ENCODE data around the gene EFNA5.

The EFNA5 gene

DNA sequence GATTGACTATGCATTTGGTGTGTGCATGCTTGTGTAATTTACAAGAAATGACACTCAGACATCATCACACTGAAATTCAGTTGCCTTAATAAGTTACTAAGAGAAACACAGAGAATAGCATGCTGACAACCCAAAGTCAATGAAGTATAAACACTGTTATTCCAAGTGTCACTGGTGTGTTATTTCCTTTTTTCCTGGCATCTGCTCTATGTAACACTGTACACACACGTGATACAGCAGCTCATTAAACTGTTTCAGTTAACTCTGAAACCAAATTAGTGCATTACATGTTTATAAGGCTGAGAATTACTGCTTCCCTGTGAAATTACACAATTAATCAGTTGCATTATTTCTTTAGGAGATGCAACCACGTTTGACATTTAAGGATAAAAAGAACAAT, 252.7 kb downstream of the EFNA5 start:
- no peak for TF ChIP-seq GATA3 (IDR thresholded peaks at IDR 0.05; ENCODE audit: low read depth, low read length)
- no peak for TF ChIP-seq GATA2 (IDR thresholded peaks at IDR 0.05; ENCODE audit: low read depth, low read length)

DNA sequence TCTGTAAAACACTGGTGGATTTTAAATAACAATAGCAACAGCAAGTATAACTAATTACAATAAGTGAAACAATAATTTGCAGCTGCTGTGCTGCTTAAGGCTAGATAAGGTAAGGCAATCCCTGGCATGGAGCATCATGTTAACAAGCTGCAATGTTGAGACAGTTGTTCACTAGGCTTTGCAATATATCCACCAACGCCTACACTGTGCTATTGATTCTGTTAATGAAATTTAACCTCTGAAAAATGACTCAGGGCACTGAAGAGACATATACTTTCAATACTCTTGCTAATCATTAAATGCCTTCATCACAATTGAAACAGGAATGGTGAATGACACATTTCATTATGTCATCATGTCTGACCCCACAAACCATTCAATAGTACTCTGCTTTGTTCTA, 255.0 kb downstream of the EFNA5 start:
- TF ChIP-seq GATA3 (IDR thresholded peaks at IDR 0.05; ENCODE audit: low read depth, low read length) (no peak), GATA2 (IDR thresholded peaks at IDR 0.05; ENCODE audit: low read depth, low read length) (no peak)

DNA sequence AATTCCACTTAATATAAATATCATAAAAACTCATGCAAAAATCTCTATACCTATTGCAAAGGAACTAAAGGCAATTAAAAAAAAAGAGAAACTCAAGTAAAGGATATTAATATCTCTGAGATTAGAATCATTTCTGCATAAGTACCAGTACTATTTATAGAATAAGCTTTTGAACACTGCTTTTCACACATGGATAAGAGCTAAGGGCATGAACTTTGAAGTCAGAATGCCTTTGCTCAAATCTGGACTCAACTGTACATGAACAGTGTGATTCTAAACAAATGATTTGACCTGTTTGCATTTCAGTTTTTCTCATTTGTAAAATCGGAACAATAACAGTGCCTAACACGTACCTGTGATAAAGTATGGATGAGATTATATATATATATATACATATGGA, 255.9 kb downstream of the EFNA5 start:
- TF ChIP-seq GATA3 (IDR thresholded peaks at IDR 0.05; ENCODE audit: low read depth, low read length) (no peak), GATA2 (IDR thresholded peaks at IDR 0.05; ENCODE audit: low read depth, low read length) (no peak)

DNA sequence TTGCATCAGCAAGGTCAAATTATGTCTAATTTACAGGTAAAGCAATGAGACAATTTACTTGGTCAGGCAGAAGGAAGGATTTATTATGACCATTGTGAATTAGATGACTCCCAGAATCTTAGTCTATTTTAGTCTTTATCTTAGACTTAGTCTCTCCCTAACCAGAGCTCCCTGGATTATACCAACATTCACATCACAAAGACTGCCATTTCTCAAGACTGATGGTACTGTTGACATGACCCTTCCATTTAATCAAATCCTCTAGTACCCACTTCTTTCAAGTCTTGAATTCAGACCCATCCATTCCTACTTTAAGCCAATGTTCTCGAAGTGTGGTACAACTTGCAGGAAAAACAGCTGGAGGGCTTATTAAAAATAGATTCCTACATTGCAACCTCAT, 257.0 kb downstream of the EFNA5 start:
- TF ChIP-seq GATA3 (IDR thresholded peaks at IDR 0.05; ENCODE audit: low read depth, low read length): no peak

DNA sequence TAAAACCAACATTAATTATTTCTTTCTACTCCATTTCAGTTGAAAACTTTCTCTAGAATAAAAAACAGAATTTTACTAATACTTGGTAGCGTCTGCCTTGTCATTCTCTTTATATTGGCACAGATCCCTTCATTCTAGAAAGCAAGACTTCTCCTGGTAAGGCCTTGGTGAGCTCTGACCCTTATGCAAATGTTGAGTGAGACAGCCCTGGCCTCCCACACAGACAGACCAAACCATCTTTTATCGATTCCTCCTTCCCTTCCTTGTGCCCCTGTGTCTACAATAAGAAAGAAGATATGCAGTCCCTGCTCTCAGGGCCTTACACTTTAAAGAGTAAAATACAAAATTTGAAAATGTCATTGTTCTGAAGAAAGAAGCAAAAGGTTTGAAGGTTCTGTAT, 262.2 kb downstream of the EFNA5 start:
- TF ChIP-seq GATA2 (IDR thresholded peaks at IDR 0.05; ENCODE audit: low read depth, low read length): no peak
- no peak for TF ChIP-seq GATA3 (IDR thresholded peaks at IDR 0.05; ENCODE audit: low read depth, low read length)

DNA sequence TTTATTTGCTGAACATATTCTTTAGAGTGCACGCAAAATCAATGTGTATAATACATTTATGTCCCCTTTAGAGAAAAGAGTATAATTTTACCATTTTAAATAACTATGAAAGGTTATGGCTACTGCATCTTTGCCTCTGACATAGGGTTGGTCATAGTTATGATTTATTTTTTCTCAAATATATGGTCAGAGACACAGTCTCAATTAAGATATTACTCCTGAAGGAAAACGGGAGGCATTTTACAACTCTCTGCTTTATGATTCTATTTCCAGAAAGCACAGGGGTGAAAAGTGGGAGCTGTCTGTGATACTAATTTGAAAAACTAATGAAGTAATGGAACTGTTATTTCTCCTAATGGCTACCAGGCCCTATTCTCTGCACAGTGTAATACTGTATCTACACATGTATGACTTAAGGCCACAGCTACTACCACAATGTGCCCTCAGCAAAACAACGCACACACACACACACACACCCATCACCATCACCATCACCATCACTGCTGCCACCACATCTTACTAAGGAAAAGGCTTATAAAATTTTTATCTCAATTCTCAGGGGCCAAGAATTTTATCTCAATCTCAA, 262.9 kb downstream of the EFNA5 start:
- no peak for TF ChIP-seq GATA3 (IDR thresholded peaks at IDR 0.05; ENCODE audit: low read depth, low read length)
- no peak for TF ChIP-seq GATA2 (IDR thresholded peaks at IDR 0.05; ENCODE audit: low read depth, low read length)

DNA sequence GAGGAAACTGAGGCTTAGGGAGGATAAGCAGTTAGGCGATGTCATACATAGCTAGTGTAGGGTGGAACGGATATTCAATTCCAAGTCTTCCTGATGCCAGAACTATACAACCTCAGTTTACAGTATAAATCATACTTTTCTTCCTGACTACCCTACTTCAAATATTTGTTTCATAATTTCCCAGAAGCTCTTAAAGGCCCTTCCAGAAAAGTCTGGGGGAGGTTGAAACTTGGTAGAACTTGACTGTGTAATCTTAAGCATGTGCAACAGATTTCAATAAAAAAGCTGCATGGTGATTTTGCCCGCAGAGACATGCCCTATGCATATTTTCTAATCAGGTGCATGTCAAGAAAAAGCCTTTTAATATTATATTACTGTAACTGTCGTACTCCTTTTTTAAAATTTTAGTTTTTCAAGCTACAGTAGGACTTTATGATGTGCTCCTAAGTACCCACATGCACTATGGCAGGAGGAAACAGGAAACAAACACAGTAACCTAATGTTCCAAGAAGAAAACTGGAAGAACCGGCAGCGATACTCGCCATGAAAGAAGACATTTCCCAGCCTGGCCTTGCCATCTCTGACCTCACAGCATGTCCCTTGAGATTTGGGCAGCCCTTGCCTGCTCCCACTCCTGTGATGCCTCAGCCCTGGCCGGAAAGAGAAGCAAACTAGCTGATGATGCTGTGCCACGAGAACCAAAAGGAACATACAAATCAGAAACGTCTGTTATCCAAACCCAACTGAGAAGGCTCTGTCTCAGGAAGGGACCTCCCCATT, 266.0 kb downstream of the EFNA5 start:
- TF ChIP-seq GATA3 (IDR thresholded peaks at IDR 0.05; ENCODE audit: low read depth, low read length) (no peak), GATA2 (IDR thresholded peaks at IDR 0.05; ENCODE audit: low read depth, low read length) (no peak)

DNA sequence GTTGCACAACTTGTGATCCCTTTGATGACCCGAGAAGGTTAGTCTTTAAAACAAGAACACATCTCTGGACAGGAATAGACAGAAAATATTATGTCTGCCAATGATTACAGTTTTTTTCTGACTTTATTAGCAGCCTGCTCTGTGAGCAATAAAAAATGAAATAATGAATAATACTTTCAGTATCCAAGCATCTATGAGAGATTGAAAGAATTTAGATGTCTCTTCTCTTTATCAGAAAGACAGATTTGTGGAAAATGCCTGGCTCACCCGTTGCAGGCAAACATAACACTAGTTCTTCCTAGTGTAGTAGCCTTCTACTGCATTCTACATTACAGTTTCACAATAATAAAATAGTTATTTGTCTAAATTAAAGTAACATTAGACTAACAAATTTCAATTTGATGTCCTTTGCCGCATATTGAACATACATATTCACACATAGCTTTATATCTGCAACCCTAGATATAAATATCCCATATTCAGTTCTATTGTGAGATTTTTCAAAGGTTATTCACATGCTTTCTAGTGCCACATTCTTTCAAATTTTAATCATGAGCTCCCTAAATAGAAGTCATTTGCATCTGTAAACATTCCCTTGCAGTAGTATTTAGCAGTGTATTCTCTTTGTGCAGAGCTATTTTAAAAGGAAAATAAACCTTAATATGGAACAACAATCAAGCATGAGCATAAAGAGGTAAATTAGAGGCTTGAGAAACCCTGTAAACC, 267.3 kb downstream of the EFNA5 start:
- TF ChIP-seq GATA2 (IDR thresholded peaks at IDR 0.05; ENCODE audit: low read depth, low read length) (no peak), GATA3 (IDR thresholded peaks at IDR 0.05; ENCODE audit: low read depth, low read length) (no peak)

DNA sequence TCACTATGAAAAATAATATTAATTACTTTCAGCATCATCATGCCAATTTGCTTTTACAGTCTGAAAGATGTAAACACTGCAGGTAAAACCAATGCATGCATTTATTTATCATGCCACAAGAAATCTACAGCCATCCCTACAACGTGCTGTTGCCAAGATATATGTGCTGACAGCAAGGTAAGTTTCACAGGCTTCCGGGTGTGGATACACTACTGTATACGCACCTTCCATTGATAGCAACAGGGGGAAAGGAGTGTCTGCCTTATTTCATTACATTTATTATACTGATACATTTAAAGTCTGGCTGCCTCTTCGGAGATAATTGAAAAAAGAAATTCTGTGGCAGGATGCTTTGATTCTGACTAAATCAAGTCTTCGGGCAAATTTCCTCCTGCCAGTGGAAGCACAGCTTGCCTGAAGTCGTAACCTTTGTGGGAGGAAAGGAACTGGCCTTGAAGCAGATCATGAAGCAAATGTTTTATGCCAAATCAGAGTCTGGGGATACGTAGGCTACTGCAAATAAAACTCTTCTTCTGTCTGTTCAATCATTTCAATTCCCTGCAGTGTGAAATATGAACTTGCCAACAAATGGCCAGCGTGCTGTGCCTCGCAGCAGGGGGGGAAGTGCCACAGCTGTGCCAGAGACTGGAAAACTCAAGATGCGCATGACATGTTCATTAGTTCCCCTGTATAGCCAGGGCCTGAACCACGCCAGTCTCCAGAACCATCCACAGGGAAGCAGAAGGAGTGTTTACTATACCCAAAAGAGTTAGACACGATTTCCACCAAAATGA, 268.1 kb downstream of the EFNA5 start:
- no peak for TF ChIP-seq GATA2 (IDR thresholded peaks at IDR 0.05; ENCODE audit: low read depth, low read length)
- no peak for TF ChIP-seq GATA3 (IDR thresholded peaks at IDR 0.05; ENCODE audit: low read depth, low read length)

DNA sequence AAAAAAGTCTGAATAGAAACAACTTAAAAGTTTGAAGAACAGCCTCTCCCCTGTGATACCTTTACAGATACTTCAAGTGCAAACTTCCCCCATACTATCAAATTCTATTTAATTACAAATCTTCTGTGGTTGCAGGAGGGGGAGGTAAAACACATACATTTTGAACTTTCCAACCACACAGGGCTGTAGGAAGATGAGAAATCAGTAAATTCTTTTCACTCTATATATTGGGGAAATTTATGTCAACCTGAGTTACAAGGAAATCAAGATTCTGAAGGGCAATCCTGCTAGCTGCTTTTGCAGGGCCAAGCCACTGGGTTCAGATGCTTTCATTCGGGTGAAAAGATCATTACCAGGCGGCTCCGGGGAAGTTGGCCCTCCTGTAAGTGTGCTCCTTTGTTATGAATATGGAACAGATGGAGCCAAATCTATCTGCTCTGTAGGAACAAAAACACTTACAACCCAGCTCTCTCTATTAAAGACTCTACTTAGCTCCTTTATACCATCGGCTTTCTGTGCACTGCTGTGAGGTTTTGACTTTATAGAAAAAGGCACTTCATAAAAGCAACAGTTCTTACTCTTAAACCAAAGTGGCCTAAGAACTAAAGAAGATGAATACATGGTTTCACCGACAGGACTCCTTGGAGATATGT, 269.1 kb downstream of the EFNA5 start:
- TF ChIP-seq GATA3 (IDR thresholded peaks at IDR 0.05; ENCODE audit: low read depth, low read length) (no peak), GATA2 (IDR thresholded peaks at IDR 0.05; ENCODE audit: low read depth, low read length) (no peak)

DNA sequence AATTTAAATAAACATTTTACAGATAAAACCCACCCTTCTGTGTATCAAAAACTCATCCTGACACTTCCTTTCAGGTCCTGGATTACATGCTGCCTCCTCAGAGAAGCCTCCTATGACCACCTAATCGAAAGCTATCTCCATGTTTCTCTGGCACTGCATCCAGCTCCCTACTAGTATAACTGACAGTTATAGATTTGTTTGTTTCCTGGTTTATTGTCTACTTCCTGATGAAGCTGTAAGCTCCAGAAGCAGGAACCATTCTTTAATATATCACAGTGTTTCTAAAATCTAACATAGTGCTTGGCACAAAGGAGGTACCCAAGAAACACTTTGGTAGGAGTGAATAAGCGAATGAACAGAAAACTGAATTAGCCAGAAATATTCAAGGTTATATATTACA, 270.4 kb downstream of the EFNA5 start:
- no peak for TF ChIP-seq GATA2 (IDR thresholded peaks at IDR 0.05; ENCODE audit: low read depth, low read length)
- no peak for TF ChIP-seq GATA3 (IDR thresholded peaks at IDR 0.05; ENCODE audit: low read depth, low read length)

DNA sequence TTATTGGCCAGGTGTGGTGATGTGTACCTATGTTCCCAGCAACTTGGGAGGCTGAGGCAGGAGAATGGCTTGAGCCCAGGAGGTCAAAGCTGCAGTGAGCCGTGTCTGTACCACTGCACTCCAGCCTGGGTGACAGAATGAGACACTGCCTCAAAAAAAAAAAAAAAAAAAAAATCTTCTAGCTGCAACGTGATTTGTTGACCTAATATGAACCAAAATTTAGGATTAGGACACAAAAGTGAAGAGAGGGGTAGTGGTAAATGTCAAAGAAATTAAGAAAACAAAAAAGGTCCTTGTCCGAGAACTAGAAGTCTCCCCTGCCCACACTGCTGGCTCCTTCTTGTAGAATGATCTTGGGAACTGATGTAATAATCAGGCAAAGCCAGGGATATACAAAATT, 272.0 kb downstream of the EFNA5 start:
- TF ChIP-seq GATA3 (IDR thresholded peaks at IDR 0.05; ENCODE audit: low read depth, low read length) (no peak), GATA2 (IDR thresholded peaks at IDR 0.05; ENCODE audit: low read depth, low read length) (no peak)

DNA sequence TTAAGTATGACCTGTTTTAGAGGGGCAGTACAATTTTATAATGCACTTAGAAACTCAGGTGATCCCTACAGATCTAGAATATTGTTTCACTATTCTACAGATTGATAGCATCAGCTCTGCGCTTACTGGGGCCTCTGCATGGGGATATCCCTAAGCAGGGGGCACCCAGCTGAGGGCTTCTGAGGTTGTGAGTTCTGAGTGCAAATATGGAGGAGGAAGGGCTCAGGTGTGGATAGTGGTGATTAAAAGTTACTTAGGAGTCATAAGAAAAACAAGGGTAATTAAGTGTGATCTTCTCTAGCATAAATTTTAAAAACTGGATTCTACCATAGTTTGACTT, 274.4 kb downstream of the EFNA5 start:
- TF ChIP-seq GATA2 (IDR thresholded peaks at IDR 0.05; ENCODE audit: low read depth, low read length) (no peak), GATA3 (IDR thresholded peaks at IDR 0.05; ENCODE audit: low read depth, low read length) (no peak)

All from SH-SY5Y (cell line).